ENCODE data around the gene SPR.

The SPR gene

GRCh38 chr2:72927619-72928550, 40.7 kb downstream of the SPR start:
- Histone ChIP-seq H3K27ac (ENCODE audit: extremely low read depth, low read depth, low read length) (no peak overlapping the region), H3K4me1 (ENCODE audit: control insufficient read depth, insufficient read depth, low read length) (no peaks in the 10 kb centered on the region), H3K4me3 (ENCODE audit: low read depth, low read length) (no peak overlapping the region), H3K9me3 (ENCODE audit: control insufficient read depth, insufficient read depth, low read depth, low read length) (no peaks in the 10 kb centered on the region), H3K36me3 (ENCODE audit: control insufficient read depth in 2 of 2, insufficient read depth in 1 of 2, low read length in 2 of 2) (no peaks in the 10 kb centered on the region)
- TF ChIP-seq ZNF664 (tag by site-specific recombination; IDR thresholded peaks at IDR 0.05) (peak; percentile 59), ZNF18 (tag by site-specific recombination; IDR thresholded peaks at IDR 0.05) (no peak), SCRT2 (tag by site-specific recombination; IDR thresholded peaks at IDR 0.05) (peak; percentile 73)
- ChIA-PET CTCF (interaction anchor here (3.8 kb wide), 1 partner anchor 34 kb away, joined by 17 read pairs; no protein-coding TSS in a partner anchor), POLR2A (interaction anchor here (1.4 kb wide), 1 partner anchor 10 kb away, joined by 4 read pairs; the partner anchor contains the start of gene EMX1)

GRCh38 chr2:72929010-72929409, 41.8 kb downstream of the SPR start:
- POLR2A ChIA-PET, result interaction anchor here (1.4 kb wide), 1 partner anchor 11 kb away, joined by 4 read pairs; the partner anchor contains the start of gene EMX1
- TF ChIP-seq EGR2 (tag by site-specific recombination; IDR thresholded peaks at IDR 0.05; ENCODE audit: low read depth) (0 out of 2 replicates have a peak, but pooled peaks have one; percentile 10), ZFP41 (tag by site-specific recombination; IDR thresholded peaks at IDR 0.05; ENCODE audit: borderline replicate concordance) (no peak), ZNF248 (tag by site-specific recombination; IDR thresholded peaks at IDR 0.05) (no peak), ZNF10 (tag by site-specific recombination; IDR thresholded peaks at IDR 0.05) (no peak), ZNF560 (tag by site-specific recombination; IDR thresholded peaks at IDR 0.05; ENCODE audit: borderline replicate concordance) (no peak), ZNF670 (tag by site-specific recombination; IDR thresholded peaks at IDR 0.05; ENCODE audit: low read depth) (no peak), ZNF514 (tag by site-specific recombination; IDR thresholded peaks at IDR 0.05) (no peak)
- Histone ChIP-seq H3K4me1 (ENCODE audit: control insufficient read depth, insufficient read depth, low read length) (no peaks in the 10 kb centered on the region), H3K36me3 (ENCODE audit: control insufficient read depth in 2 of 2, insufficient read depth in 1 of 2, low read length in 2 of 2) (no peaks in the 10 kb centered on the region), H3K9me3 (ENCODE audit: control insufficient read depth, insufficient read depth, low read depth, low read length) (no peaks in the 10 kb centered on the region), H3K4me3 (ENCODE audit: low read depth, low read length) (no peak overlapping the region), H3K27ac (ENCODE audit: extremely low read depth, low read depth, low read length) (no peak overlapping the region)
- CTCF ChIA-PET, result no interaction called here

GRCh38 chr2:72931280-72931910, 44.2 kb downstream of the SPR start:
- ChIA-PET CTCF (interaction anchor here (0.7 to 8.6 kb wide), 2 partner anchors 37 to 281 kb away, joined by 3 to 85 read pairs; no protein-coding TSS in a partner anchor), POLR2A (no interaction called here)
- no peaks in the 10 kb centered on the region for H3K9me3 ChIP-seq (ENCODE audit: control insufficient read depth, insufficient read depth, low read depth, low read length)
- no peaks in the 10 kb centered on the region for H3K36me3 ChIP-seq (ENCODE audit: control insufficient read depth in 2 of 2, insufficient read depth in 1 of 2, low read length in 2 of 2)
- H3K4me1 ChIP-seq (ENCODE audit: control insufficient read depth, insufficient read depth, low read length), result no peaks in the 10 kb centered on the region
- no peak overlapping the region for H3K4me3 ChIP-seq (ENCODE audit: low read depth, low read length)
- TF ChIP-seq ZFHX2 (tag by site-specific recombination; conservative IDR thresholded peaks at IDR 0.05), result peak; percentile 64
- TF ChIP-seq GLI2 (tag by site-specific recombination; IDR thresholded peaks at IDR 0.05; ENCODE audit: borderline replicate concordance, low read depth), result no peak
- peak; percentile 39 for TF ChIP-seq EGR2 (tag by site-specific recombination; IDR thresholded peaks at IDR 0.05; ENCODE audit: low read depth)
- no peak overlapping the region for H3K27ac ChIP-seq (ENCODE audit: extremely low read depth, low read depth, low read length)

DNA sequence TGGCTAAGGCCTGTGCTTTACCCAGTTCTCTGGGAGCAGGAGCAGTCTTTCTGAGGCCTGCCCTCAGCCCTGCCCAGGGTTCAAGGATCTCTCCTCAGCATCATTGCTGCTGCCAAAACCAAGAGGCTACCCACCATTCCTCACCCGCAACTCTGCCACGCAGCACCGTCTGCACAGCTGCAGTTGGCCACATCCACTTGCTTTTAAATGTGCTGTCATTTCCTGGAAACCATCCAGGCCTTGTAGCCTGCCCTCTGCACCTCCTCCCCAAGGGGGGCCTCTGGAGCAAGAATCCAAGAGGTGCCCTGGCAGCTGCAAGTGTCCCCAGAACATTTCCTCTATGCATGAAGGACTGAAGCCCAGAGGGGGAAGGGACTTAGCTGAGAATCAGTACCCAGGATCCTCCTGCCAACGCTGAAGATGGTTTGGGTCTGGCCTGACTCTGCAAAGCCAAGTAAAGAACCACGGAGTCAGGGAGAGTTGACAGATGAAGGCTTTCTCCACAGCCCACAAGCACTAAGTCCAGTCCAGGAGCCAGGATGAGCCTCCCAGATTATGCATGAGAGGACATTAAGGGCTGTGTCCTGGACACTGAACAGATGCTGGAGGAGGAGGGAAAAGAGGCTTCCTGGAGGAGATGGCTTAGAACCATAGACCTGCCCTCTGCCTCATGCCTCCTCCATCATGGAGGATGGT, 45.0 kb downstream of the SPR start:
- CTCF ChIA-PET, result interaction anchor here (8.6 kb wide), 1 partner anchor 38 kb away, joined by 85 read pairs; no protein-coding TSS in a partner anchor
- TF ChIP-seq KLF8 (tag by site-specific recombination; IDR thresholded peaks at IDR 0.05) (no peak), ZNF341 (tag by site-specific recombination; IDR thresholded peaks at IDR 0.05; ENCODE audit: low read depth) (no peak), ZFHX2 (tag by site-specific recombination; conservative IDR thresholded peaks at IDR 0.05) (no peak), SP7 (tag by site-specific recombination; IDR thresholded peaks at IDR 0.05) (no peak), ZNF561 (tag by site-specific recombination; IDR thresholded peaks at IDR 0.05; ENCODE audit: borderline replicate concordance) (no peak), RBAK (tag by site-specific recombination; IDR thresholded peaks at IDR 0.05) (no peak), ZSCAN4 (tag by site-specific recombination; IDR thresholded peaks at IDR 0.05) (no peak), GLI2 (tag by site-specific recombination; IDR thresholded peaks at IDR 0.05; ENCODE audit: borderline replicate concordance, low read depth) (no peak), ZNF792 (tag by site-specific recombination; IDR thresholded peaks at IDR 0.05) (no peak), ZNF571 (tag by site-specific recombination; IDR thresholded peaks at IDR 0.05) (no peak), ZNF677 (tag by site-specific recombination; IDR thresholded peaks at IDR 0.05) (no peak), ZNF239 (tag by site-specific recombination; IDR thresholded peaks at IDR 0.05) (no peak), ZNF585B (tag by site-specific recombination; IDR thresholded peaks at IDR 0.05) (no peak)

More for the DNA sequence above, 45.0 kb downstream of the SPR start:
- POLR2A ChIA-PET, result no interaction called here
- Histone ChIP-seq H3K4me1 (ENCODE audit: control insufficient read depth, insufficient read depth, low read length) (no peaks in the 10 kb centered on the region), H3K36me3 (ENCODE audit: control insufficient read depth in 2 of 2, insufficient read depth in 1 of 2, low read length in 2 of 2) (no peaks in the 10 kb centered on the region), H3K27ac (ENCODE audit: extremely low read depth, low read depth, low read length) (no peak overlapping the region), H3K9me3 (ENCODE audit: control insufficient read depth, insufficient read depth, low read depth, low read length) (no peaks in the 10 kb centered on the region), H3K4me3 (ENCODE audit: low read depth, low read length) (no peak overlapping the region)

All from HEK293 (cell line).